GM19238 (cell line): Measurements from ENCODE around the gene PEAK1.

Experiments
- DNase-seq: peaks from one replicate; pipeline ENCODE4 v3.0.0; 2011; ENCODE audit warnings: low spot score; ENCODE audit not compliant: insufficient read length

The PEAK1 gene

GRCh38 chr15:77064539-77065308, 355.2 kb downstream of the PEAK1 start:
- DNase-seq = no peak

DNA sequence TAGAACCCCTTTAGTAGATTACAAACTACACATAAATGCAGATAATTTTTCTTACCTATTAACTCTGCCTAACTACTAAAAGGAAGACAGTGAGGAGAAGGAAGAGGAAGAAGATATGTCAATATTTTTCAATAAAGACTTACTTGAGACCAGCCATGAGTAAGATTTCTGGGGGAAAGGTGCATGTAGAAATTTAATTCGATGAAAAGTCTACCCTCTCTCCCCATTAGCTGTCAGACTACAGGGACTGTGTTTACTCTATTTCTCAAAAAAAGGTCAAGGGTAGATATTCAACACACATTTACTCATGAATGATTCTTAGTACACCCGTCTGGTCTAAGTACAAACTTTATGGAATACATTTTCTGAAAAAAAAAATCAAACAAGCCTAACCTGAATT, 355.8 kb downstream of the PEAK1 start:
- DNase-seq = no peak

DNA sequence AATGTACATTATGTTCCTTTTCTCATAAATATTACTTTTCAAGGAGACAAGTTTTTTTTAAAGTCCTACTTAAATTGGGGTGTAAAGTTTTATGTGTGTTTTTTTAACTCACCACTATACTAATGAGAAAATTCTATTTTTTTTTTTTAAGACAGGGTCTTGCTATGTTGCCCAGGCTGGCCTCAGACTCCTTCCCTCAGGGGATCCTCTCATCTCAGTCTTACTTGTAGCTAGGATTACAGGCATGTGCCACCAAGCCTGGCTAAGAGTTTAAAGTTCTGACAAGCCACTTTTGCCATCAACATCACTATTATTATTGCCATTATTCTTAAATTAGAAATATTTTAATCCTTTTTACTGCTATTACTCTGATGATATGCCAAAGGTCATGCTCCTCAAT, 356.7 kb downstream of the PEAK1 start:
- no peak for DNase-seq

GRCh38 chr15:77060546-77060945, 359.4 kb downstream of the PEAK1 start:
- no peak for DNase-seq

GRCh38 chr15:77059786-77060361, 360.0 kb downstream of the PEAK1 start:
- DNase-seq = peak; percentile 41

GRCh38 chr15:77058468-77058867, 361.4 kb downstream of the PEAK1 start:
- no peak for DNase-seq

DNA sequence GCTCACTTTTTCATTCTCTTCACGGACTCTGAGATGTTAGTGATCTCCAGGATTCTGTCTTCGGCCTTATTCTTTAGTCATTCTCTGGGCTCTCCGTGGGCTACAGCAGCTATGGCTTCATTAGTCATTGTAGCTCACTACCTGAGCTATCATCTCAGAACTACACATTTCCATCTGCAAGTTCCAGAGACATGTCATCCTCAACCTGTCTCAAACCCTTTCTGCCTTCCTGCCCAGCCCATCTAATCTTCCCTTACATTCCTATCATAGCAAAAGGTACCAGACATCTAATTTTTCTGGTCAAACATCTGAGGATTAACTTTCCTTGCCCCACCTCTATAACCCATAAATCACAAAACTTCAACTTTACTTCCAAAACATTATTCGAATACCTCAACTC, 362.2 kb downstream of the PEAK1 start:
- no peak for DNase-seq

DNA sequence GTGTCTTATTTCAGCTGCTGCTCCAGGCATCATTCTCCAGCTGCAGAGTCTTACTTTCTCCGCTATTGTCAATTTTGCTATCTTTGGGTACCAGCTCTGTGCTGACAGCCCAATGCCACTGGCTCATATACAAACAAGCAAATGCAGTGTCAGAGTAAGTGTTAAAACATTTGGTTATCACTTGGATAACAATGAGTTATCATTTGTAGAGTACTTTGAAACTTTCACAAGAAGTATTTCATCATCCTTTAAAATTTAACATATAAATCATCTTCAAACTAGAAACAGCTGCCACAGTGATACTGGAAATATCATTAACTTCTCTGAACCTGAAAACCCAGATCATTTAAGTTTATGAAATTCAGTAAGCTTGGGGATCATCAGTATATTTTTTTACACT, 362.8 kb downstream of the PEAK1 start:
- no peak for DNase-seq

DNA sequence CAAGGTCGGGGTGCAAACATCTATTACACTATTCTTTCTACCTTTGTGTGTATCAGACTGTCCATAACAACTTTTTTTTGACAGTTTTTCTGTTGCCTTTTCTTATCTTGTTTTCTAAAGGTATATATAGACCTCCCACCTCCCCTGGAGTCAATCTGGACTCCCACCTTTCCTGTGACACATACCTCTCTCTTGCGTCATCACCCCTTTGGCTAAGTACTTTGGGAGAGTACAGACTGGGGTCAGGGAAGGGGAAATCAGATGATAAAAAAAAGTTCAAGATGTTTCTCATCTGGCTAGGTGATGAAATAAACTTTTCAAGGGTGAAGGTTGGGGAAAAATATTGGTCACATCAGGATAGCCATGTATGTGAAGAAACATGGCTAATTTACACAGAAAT, 366.2 kb downstream of the PEAK1 start:
- DNase-seq = no peak

DNA sequence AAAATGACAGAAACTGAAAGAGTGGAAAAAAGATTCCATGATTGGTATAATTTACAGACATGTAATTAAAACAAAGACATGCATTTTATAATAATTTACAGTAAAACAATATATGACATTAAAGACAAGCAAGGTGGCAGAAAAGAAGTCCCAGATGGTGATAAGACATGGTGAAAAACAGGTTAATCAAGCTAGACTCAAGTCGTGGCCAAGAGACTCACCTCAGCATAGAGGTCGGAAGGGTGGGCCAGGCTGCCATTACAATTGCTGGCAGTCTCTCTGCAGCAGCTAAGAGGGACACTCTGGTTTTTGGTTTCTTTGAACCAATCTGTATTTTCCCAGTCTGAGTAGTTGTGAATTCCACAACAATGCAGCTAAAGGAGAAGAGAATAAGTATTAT, 367.3 kb downstream of the PEAK1 start:
- no peak for DNase-seq
